GM10248 (cell line): Measurements from ENCODE around the gene B4GALT2.

Experiments
- CTCF ChIA-PET: fragments of 300-600 bp; sonication (Branson Sonifier 250); formaldehyde crosslinking; extraction: SDS; loops from one replicate; lab custom pipeline; 2021; ENCODE audit warnings: antibody characterized with exemption; lab: Yijun Ruan, JAX
- POLR2A ChIA-PET: fragments of 350-650 bp; sonication (Branson Sonifier 250); formaldehyde crosslinking; extraction: SDS; loops from one replicate; lab custom pipeline; 2020; ENCODE audit warnings: antibody characterized with exemption; lab: Yijun Ruan, JAX
- DNase-seq: peaks from one replicate; pipeline ENCODE4 v3.0.0; 2012; ENCODE audit errors: extremely low spot score
- CTCF ChIP-seq: IDR thresholded peaks from 2 replicates; pipeline ENCODE4 v1.5.1; 2012; ENCODE audit warnings: mild to moderate bottlenecking, low read depth; ENCODE audit errors: extremely low read depth, missing control alignments, control extremely low read depth

Gene B4GALT2

GRCh38 chr1:43957407-43958040, 21.5 kb upstream of the B4GALT2 start:
- POLR2A ChIA-PET: no interaction called here
- no peak for DNase-seq
- no peak for TF ChIP-seq CTCF
- CTCF ChIA-PET: interaction anchor here (1.0 to 5.4 kb wide), 3 partner anchors 8 to 23 kb away, joined by 3 to 33 read pairs (median 3); partner anchors contain the start of gene ARTN

- ChIA-PET CTCF (interaction anchor here (0.8 to 5.4 kb wide), 3 partner anchors 10 to 24 kb away, joined by 3 to 33 read pairs (median 3); partner anchors contain the start of genes ARTN and IPO13), POLR2A (no interaction called here)
- no peak for DNase-seq
- TF ChIP-seq CTCF: no peak
Measured at GRCh38 chr1:43958351-43959255, 20.4 kb upstream of the B4GALT2 start.

GRCh38 chr1:43960798-43961197, 18.2 kb upstream of the B4GALT2 start:
- no peak for DNase-seq
- ChIA-PET CTCF (no interaction called here), POLR2A (no interaction called here)
- TF ChIP-seq CTCF: no peak

GRCh38 chr1:43961692-43962091, 17.3 kb upstream of the B4GALT2 start:
- no peak for TF ChIP-seq CTCF

GRCh38 chr1:43962324-43962723, 16.7 kb upstream of the B4GALT2 start:
- CTCF ChIA-PET: no interaction called here
- POLR2A ChIA-PET: no interaction called here
- DNase-seq: no peak
- TF ChIP-seq CTCF: no peak

More at GRCh38 chr1:43961692-43962091, 17.3 kb upstream of the B4GALT2 start:
- ChIA-PET CTCF (no interaction called here), POLR2A (no interaction called here)
- no peak for DNase-seq

GRCh38 chr1:43963006-43963405, 16.0 kb upstream of the B4GALT2 start:
- no peak for DNase-seq
- POLR2A ChIA-PET: no interaction called here
- CTCF ChIA-PET: interaction anchor here (1.9 to 2.2 kb wide), 2 partner anchors 9 to 17 kb away, joined by 10 to 12 read pairs; partner anchors contain the start of gene IPO13
- no peak for TF ChIP-seq CTCF
